8988T (cell line): Measurements from ENCODE around the gene SMIM26.
A peak's percentile ranks its signal among the peaks of the same experiment; 100 is the strongest.
"Not testable (repeated sequence)": the region's sequence is repeated elsewhere in the genome, so short reads cannot be mapped to it uniquely, and the experiment has no call there.

Experiments used
- DNase-seq: peaks from one replicate; pipeline ENCODE4 v3.0.0; 2011

Gene SMIM26, protein sequence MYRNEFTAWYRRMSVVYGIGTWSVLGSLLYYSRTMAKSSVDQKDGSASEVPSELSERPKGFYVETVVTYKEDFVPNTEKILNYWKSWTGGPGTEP

DNA sequence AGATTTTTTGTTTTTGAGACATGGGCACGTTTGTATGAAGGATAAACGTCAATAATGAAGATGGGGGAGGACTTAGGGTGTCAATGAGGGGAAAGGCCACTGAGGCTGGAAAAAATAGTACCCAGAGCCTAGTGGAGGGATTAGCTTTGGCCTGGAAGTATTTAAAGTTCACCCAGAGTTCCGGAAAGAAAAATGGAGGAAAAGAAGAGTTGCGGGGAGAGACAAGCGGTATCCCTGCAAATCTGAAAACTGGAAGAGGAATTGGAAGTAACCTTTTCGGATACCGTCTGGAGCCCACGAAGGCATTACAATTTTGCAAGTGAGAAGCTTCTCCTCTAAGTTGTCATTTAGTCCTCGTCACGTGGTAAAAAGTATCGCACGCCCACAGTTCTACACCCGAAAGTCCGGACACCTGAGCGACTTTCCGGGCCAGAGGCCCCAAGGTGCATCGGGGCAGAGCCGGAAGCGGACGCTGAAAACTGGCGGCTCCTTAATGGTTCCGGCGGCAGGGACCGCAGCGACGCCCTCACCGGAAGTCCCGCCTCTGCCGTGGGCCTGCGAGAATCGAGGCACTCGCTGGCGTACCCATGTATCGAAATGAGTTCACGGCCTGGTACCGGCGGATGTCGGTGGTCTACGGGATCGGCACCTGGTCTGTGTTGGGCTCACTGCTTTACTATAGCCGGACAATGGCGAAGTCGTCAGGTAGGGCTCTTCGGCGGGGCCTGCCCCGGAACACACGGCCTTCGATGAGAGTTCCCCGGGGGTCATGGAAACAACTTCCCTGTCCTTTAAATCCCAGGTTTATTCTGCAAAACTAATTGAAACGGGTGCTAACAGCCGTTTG, at the start of gene SMIM26:
Gene SMIM26 (plus strand): TSS at position 541 of the 847 bp plus-strand sequence. CDS start 47 bp downstream, at position 588.
- DNase-seq: peak; percentile 73

DNA sequence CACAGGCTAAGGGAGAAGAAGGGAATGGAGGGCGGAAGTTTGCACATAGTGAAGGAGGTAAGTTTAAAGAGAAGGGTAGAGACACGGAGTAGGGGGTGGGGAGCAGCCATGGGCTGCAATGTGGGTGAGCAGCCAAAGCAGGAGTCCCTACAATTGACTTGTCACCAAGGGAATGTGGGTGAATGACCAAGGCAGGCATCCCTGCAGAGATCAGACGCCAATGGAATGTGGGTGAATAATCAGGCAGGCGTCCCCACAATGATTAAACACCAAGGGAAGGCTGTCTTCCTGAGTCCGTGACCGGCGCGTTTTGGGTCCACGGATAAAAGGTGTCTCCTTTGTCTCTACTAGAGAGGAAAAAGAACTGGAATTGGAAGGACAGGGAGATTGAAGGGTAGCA, 45.2 kb upstream of the SMIM26 start:
- DNase-seq: not testable (repeated sequence)

DNA sequence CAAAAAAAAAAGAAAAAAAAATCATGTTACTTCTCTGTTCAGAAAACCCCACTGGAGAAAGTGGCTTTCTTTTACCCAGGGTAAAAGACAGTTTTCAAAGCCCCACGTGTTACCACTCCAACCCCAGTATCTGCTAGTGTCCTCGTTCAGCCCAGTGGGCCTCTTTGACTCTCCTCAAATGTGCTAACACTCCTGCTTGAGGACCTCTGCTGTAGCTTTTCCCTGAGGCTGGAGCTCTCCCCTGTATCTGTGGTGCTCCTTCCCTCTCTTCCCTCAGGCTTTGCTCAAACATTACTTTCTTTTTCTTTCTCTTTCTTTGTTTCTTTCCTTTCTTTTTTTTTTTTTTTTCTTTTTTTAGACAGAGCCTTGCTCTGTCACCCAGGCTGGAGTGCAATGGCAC, 44.2 kb upstream of the SMIM26 start:
- DNase-seq: no peak

DNA sequence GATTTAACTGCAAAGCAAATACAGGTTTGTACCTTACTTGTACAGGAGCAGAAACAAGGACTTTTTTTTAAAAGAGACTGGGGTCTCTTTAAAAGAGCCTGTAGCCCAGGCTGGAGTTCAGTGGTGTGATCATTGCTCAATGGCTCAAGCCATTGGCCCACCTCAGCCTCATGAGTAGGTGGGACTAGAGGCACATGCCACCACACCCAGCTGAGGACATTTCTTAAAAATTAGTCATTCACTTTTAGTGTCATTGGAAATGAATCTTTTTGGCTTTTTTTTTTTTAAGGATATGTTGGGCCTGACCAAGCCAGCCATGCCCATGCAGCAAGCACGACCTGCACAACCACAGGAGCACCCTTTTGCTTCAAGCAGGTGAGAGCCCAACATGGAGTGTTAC, 42.6 kb upstream of the SMIM26 start:
- DNase-seq: no peak

DNA sequence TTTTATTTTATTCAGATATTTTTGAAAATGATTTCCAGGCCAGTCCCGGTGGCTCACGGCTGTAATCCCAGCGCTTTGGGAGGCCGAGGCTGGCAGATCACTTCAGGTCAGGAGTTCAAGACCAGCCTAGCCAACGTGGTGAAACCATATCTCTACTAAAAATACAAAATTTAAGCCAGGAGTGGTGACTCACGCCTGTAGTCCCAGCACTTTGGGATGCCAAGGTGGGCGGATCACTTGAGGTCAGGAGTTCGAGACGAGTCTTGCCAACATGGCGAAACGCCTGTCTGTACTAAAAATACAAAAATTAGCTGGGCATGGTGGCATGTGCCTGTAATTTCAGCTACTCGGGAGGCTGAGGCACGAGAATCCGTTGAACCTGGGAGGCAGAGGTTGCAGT, 40.5 kb upstream of the SMIM26 start:
- DNase-seq: not testable (repeated sequence)

DNA sequence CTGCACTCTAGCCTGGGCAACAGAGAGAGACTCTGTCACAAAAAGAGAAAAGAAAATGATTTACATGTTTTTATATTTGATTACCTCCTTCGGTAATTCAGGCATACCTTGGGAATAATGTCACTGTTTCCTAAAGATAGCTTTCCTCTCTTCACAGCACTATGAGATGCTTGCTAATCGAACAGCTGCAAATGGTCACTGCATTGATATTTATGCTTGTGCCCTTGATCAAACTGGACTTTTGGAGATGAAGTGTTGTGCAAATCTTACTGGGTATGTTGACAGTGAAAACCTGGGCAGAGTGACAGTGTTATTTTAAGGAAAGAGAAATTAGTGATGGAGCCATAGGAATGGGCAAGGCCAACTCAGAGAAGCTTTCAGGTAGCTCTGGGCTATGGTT, 39.9 kb upstream of the SMIM26 start:
- no peak for DNase-seq

DNA sequence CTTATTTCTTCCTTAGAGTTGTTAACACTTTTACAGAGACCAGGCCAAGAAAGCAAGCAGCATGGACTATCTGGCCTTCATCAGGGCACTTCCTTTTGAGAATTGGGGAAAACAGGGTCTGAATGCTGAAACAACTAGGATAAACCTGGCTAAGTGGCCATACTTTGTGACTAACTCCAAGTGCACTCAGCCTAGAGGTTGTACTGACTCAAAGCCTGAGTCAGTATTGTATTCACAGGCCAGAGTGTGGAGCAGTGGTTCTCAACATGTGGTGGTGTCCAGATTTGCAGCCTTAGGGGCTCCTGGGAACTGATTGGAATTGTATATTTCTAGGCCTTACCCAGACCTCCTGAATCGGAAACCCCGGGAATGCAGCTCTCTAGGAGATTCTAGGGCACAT, 39.4 kb upstream of the SMIM26 start:
- DNase-seq: no peak

DNA sequence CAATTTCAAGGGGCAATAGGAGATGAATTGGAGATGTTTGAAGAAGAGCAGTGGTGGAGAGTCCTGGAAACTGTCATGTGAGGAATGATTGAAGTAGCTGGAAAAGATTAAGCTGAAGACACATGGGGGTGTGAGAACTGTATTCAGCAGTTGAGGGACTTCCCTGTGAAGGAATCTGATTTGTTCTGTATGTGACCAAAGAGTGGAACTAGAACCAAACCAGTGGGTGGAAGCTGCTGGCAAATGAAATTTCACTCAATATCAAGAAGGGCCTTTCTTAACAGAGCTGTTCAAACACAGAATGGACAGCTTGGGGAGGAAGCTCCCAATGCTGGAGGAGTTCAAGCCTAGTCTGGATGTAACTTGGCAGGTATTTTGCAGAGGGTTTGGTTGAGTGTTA, 38.2 kb upstream of the SMIM26 start:
- DNase-seq: no peak

DNA sequence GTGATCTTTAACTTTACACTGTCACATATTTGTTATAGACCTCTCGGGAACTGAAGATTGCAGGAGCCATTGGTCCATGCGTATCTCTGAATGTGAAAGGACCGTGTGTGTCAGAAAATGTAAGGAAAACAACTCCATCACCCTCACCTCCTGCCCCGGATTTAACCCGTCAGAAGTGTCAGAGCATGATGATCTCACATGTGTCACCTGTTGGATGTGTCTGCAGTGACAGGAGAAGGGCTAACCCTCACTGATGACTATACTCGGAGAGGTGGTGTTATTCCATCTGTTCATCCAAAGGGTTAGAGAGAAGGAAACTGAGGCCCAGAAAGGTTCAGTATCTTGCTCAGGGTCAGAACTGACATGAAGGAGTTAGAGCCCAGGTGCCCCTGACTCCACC, 34.6 kb upstream of the SMIM26 start:
- DNase-seq: no peak

DNA sequence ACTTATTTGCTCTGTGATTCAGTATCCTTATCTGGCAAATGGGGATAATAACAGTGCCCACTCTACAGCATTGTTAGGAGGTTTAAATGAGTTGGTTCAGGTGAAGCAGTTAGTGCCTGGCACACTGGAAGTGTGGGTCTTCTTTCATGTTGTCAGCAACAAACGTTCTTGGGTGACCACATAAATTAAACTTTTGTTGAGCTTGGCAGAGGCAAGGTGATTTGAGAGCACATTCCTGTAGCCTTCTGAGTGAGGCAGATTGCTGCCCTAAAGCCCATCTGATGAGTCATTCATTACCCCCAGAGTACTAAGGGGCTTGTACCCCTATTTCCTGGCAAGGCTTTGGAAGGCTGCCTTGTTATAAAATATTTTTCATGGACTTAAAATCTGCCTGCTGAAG, 33.7 kb upstream of the SMIM26 start:
- no peak for DNase-seq

DNA sequence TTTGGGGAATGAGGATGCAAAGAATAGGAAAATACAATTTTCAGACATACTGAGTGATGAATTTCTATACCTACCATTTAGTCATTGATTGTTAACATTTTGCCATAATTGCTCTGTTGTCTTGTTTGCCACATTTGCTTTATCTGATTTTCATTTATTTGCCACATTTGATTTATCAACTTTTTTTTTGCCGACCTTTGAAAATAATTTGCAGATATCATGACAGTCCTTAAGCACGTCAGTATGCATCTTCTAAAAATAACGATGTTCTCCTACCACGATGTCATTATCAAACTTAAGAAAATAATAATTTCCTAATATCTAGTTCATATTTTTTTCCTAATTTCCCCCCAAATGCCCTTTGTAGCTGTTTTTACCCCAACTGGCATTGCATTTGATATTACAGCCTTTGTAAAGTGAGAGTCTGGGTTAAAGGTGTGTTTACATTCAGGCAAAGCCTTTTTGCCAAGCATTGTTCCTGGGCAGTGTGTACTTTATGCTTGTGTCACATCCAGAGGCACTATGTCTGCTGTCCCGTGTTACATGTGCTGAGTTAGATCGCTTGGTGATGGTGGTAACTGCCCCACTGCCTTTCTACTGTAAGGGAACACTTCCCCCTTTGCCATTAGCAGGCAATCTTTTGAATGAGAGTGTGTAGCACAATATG, 33.1 kb upstream of the SMIM26 start:
- no peak for DNase-seq

DNA sequence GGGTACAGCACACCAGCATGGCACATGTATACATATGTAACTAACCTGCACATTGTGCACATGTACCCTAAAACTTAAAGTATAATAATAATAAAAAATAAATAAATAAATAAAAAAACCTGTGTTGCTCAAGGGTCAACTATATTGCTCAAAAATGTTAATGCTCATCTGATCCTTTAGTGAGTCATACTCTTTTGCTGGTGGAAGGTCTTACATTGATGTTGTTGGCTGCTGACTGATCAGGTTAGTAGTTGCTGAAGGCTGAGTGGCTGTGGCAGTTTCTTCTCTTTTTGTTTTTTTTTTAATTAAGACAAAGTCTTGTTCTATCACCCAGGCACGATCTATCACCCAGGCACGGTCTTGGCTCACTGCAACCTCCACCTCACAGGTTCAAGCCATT, 29.6 kb upstream of the SMIM26 start:
- DNase-seq: no peak

DNA sequence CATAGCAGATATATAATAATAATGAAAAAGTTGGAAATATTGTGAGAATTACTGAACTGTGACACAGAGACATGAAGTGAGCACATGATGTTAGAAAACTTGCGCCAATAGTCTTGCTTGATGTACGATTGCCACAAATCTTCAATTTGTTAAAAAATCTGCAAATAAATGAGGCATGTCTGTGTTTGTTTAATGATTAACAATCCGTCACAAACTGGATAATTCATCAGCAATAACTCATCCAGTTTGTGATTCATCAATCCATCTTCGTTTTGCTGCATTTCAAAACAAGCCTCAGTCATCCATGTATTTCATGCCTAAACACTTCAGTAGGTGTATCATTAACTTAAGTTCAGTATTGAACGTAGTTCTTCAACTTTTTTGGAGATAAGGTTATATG, 25.5 kb upstream of the SMIM26 start:
- no peak for DNase-seq

DNA sequence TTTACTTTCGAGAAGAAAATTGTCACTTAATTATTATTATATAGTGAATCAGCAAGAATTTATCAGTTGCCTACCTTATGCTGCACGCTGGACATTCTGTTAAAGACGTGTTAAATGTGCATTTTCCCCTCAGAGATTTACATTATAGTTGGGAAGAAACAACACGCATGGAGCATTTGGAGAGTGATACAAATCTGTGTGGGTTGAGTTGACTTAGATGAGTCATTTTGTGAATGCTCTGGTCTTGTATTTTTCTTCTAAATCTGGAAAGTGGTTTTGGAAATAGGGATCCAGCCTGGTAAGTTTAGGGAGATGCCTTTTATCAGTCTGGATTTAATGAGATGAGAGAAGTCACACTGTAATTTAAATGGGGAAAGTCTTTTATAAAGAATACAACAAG, 24.0 kb upstream of the SMIM26 start:
- DNase-seq: no peak

DNA sequence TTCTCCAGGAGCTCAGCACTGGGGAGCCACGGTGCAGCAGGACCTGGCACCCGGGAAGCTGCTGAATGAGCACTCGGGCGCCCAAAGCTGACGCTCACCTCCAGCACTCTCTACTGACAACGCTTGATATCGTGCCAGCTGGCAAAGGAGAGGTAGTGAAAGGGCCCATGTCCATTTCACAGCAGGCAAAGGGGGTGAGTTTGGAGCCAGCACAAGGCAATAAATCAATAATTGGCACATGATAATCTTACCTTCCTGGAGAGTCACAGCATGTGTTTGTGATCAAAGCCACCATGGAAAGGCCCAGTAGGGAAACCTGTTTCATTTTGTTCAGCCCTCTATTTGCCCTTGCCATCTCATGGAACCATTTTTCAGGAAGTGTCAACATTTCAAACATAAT, 23.3 kb upstream of the SMIM26 start:
- DNase-seq: no peak

DNA sequence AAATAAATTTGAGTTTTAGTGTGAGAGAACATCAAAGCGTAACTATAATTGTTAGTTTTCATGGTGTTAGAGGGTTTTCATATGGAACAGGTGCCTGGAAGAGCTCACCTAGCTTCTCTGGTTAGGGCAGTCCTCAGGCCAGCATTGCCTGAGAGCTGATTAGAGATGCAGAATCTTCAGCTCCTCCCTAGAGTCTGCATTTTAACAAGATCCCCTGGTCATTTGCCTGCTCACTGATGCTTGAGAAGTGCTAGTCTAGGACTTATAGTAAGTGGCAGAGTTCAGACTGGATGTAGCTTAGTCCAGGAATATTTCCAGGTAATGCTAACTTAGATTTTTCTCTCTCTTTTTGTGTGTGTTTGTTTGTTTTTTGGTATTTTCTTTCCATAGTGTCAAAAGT, 21.7 kb upstream of the SMIM26 start:
- no peak for DNase-seq

DNA sequence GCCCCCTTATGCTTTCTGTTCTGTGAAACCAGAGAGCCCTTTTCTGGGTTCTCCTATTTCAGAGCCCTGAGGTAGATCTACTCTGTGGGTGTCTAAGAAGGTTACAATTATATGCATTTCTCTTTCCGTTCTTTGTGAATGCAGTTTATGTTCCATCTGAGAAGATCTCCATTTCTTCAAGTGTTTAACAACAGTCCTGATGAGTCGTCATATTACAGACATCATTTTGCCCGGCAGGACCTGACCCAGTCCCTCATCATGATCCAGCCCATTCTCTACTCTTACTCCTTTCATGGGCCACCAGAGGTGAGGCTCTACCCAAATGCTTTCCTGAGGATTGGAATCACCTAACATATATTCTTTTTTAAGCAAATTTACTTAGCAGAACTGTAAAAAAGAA, 18.8 kb upstream of the SMIM26 start:
- DNase-seq: no peak

DNA sequence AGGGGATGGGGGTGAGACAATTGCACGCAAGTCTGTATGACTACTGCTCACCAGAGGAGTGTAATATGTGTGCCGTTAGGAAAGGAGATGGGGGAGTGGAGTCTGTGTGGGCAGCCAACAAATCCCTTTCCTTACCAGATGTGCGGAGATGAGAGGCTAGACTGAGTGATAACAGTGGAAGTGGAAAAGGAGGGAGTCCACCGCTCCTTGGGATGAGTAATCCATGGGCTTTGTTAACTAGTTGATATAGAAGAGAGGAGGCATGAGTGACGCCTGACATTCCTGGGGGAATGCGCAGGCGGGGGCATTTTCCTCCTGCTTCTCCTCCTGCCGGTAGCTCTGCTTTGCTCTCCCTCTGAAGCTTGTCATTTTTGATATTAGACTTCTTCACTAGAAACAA, 13.5 kb upstream of the SMIM26 start:
- no peak for DNase-seq

DNA sequence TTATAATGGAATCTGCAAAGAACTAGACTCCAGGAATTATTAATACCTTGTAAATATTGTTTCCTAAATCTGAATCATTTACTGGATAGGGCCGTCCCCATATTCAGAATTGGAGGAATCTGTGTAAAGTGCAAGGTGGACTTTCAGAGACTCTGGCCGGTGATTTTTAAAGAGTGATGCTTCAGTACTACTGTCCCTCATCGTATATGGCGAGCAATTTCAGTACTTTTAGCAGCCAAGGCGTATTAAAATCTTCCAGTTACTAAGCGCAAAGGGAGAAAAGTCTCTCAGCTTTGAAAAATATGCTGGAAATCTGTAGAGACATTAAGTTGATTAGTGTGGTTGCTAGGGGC, 483 bp downstream of the SMIM26 start:
- DNase-seq: no peak

DNA sequence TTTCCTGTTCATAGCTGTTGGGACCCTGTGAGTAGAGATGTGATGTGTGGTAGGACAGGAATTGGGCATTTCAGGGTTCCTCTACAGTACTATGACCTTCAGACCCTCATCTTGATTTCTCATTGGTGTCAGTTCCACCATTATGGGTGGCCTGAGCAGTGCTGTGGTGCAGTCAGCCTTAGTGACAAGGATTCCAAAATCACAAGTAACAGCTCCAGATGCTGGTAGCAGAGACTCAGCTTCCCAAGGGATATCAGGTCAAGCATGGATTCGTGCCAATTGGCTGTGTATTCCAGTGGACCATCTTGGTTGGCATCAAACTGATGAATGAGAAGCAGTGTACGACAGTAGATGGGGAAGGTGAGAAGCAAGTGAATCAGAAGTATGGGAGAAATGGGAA, 3.8 kb downstream of the SMIM26 start:
- no peak for DNase-seq

DNA sequence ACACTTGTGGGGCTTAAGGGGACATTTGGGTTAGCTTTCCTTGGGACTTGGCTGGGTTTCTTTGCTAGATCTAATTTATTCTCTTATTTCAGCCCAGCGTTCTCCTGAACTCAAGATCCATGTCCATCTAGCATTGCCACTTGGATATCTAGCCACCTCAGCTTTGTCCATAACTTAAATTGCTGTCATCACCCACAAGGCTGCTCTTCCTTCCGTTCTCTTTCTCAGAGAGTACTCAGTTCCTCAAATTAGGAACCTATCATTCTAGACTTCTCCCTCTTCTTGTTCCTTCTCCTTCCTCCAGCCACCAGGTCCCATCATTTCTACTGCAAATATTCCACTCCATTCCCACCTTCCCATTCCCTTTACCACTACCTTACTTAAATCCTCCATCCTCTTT, 4.3 kb downstream of the SMIM26 start:
- DNase-seq: no peak

DNA sequence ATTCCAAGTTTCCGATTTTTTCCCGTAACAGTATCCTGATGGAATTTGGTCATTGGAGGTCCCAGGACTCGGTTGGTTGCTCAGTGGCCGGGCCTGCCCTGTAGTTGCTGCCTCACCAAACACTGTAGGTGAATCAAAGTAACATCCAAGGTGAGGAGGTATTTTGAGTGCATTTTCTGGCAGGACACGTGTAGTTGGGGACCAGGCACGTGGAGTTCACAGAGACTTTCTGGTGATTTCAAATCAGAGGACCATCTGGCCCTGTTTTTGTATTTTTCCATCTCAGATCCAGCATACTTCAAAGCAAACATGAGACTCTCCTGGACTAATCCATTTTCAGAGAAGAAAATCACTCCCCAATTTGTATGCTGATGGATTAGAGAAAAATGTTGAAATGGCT, 10.7 kb downstream of the SMIM26 start:
- DNase-seq: no peak

DNA sequence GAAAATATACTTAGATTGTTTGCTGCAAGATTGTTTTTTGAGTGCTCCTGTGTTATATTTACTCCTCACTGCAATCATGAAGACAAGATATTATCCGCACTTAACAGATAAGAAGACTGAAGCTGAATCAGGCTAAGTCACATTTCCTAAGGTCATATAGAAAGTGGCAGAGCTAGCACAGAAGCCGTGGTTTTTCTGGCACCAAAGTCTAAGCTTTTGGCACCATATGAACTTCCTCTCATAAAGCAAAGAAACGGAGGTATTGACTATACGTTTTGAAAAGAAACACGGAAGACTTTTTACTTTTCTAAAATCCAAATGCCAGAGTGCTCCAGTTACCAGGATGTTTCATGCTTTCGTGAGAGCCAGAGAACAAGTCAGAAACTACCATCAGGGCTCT, 11.3 kb downstream of the SMIM26 start:
- DNase-seq: no peak

DNA sequence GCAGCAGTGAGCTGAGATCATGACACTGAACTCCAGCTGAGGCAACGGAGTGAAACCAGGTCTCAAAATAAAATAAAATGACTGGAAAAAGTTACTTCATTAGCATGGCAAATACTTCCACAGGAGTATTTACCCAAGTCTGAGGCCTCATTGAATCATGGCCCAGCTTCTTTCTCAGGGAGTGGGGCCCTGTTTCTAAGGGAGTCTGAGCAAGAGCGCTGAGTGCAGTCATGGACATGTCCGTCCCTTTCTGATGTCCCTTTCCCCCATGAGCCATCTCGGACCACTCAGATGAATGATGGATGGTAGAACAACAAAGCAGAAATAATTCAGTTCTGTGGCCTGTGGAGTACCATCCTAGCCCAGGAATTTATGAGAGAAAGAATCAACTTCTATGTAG, 12.8 kb downstream of the SMIM26 start:
- no peak for DNase-seq

DNA sequence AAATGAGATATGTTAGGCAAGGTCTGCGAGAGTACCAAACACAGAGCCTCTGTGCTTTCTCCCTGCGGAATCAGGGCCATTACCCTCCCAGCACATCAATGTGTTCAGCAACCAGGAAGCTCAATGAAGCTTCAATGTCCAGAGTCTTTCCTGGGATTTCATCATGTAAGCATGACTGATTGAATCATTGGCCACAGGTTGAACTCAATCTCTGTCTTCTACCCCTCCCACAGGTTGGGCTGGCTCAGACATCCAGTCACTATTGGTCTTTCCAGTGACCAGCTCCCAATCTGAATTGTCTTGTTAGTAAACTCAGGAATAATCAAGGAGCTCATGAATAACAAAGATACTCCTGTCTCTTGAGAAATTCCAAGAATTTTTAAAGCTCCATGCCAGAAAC, 17.9 kb downstream of the SMIM26 start:
- no peak for DNase-seq
